ENCODE results near the gene LYSMD4. TPM values are rescaled to one million over a fixed set of nuclear protein-coding genes. Genes with fewer than 3 reads are reported as not detected.

LYSMD4 gene
- total RNA-seq, 1 donor from 2014 or later: 13.1 TPM

- H3K4me3 Mint-ChIP-seq (ENCODE audit: unreplicated experiment): no peak overlapping the region
- peak overlapping the region; percentile 65 for H3K27ac Mint-ChIP-seq (ENCODE audit: unreplicated experiment)
- TF ChIP-seq CTCF (IDR thresholded peaks at IDR 0.05): no peak
- H3K27me3 Mint-ChIP-seq (ENCODE audit: low read depth): no peaks in the 10 kb centered on the region
- H3K9me3 Mint-ChIP-seq (ENCODE audit: low read depth): peaks cover 3% of the 10 kb centered on the region
- DNase-seq (ENCODE audit: low spot score): no peak
- peaks cover 65% of the 10 kb centered on the region for H3K36me3 Mint-ChIP-seq (ENCODE audit: low read depth)
- H3K4me1 Mint-ChIP-seq (ENCODE audit: low read depth): peaks cover 26% of the 10 kb centered on the region
Observed at GRCh38 chr15:99692825-99693224, 40.4 kb downstream of the LYSMD4 start.

GRCh38 chr15:99686290-99686689, 46.9 kb downstream of the LYSMD4 start:
- peaks cover 62% of the 10 kb centered on the region for H3K36me3 Mint-ChIP-seq (ENCODE audit: low read depth)
- peaks cover 26% of the 10 kb centered on the region for H3K9me3 Mint-ChIP-seq (ENCODE audit: low read depth)
- H3K4me3 Mint-ChIP-seq (ENCODE audit: unreplicated experiment): no peak overlapping the region
- no peak overlapping the region for H3K27ac Mint-ChIP-seq (ENCODE audit: unreplicated experiment)
- peaks cover 42% of the 10 kb centered on the region for H3K4me1 Mint-ChIP-seq (ENCODE audit: low read depth)
- DNase-seq (ENCODE audit: low spot score): no peak
- TF ChIP-seq CTCF (IDR thresholded peaks at IDR 0.05): no peak
- H3K27me3 Mint-ChIP-seq (ENCODE audit: low read depth): no peaks in the 10 kb centered on the region

GRCh38 chr15:99683000-99683670, 50.1 kb downstream of the LYSMD4 start:
- DNase-seq (ENCODE audit: low spot score): no peak
- H3K27me3 Mint-ChIP-seq (ENCODE audit: low read depth): no peaks in the 10 kb centered on the region
- H3K4me1 Mint-ChIP-seq (ENCODE audit: low read depth): peaks cover 45% of the 10 kb centered on the region
- H3K36me3 Mint-ChIP-seq (ENCODE audit: low read depth): peaks cover 62% of the 10 kb centered on the region
- peak overlapping the region; percentile 83 for H3K27ac Mint-ChIP-seq (ENCODE audit: unreplicated experiment)
- H3K4me3 Mint-ChIP-seq (ENCODE audit: unreplicated experiment): no peak overlapping the region
- TF ChIP-seq CTCF (IDR thresholded peaks at IDR 0.05): no peak
- H3K9me3 Mint-ChIP-seq (ENCODE audit: low read depth): peaks cover 26% of the 10 kb centered on the region

GRCh38 chr15:99682455-99682854, 50.8 kb downstream of the LYSMD4 start:
- Mint-ChIP-seq H3K36me3 (ENCODE audit: low read depth) (peaks cover 62% of the 10 kb centered on the region), H3K4me1 (ENCODE audit: low read depth) (peaks cover 50% of the 10 kb centered on the region), H3K4me3 (ENCODE audit: unreplicated experiment) (no peak overlapping the region), H3K27ac (ENCODE audit: unreplicated experiment) (peak overlapping the region; percentile 77), H3K27me3 (ENCODE audit: low read depth) (no peaks in the 10 kb centered on the region), H3K9me3 (ENCODE audit: low read depth) (peaks cover 26% of the 10 kb centered on the region)
- no peak for DNase-seq (ENCODE audit: low spot score)
- no peak for TF ChIP-seq CTCF (IDR thresholded peaks at IDR 0.05)

GRCh38 chr15:99681990-99682389, 51.2 kb downstream of the LYSMD4 start:
- no peak for TF ChIP-seq CTCF (IDR thresholded peaks at IDR 0.05)
- Mint-ChIP-seq H3K4me3 (ENCODE audit: unreplicated experiment) (no peak overlapping the region), H3K27me3 (ENCODE audit: low read depth) (no peaks in the 10 kb centered on the region), H3K9me3 (ENCODE audit: low read depth) (peaks cover 26% of the 10 kb centered on the region), H3K4me1 (ENCODE audit: low read depth) (peaks cover 54% of the 10 kb centered on the region), H3K36me3 (ENCODE audit: low read depth) (peaks cover 62% of the 10 kb centered on the region), H3K27ac (ENCODE audit: unreplicated experiment) (peak overlapping the region; percentile 77)
- DNase-seq (ENCODE audit: low spot score): no peak
